Memory B cell (primary cell): ENCODE results near the gene CHRND.

Source experiments
- ATAC-seq: fragments of 150-1000 bp; cut with Tn5 transposase; 2 replicates; pipeline ENCODE4 v1.10.0; 2021; ENCODE audit warnings: low read depth, mild to moderate bottlenecking, moderate library complexity
- DNase-seq, 2 donors: peaks; one replicate each; pipeline ENCODE4 v3.0.0; 2022; ENCODE audit warnings: low spot score in 2 of 2
- H3K27ac Mint-ChIP-seq: one replicate; pipeline ENCODE4 v1.8.0; 2022; ENCODE audit warnings: mild to moderate bottlenecking, moderate library complexity, mixed read lengths
- H3K27me3 Mint-ChIP-seq: one replicate; pipeline ENCODE4 v1.8.0; 2022; ENCODE audit warnings: mixed read lengths
- H3K36me3 Mint-ChIP-seq: one replicate; pipeline ENCODE4 v1.8.0; 2022; ENCODE audit warnings: mild to moderate bottlenecking, mixed read lengths
- H3K4me1 Mint-ChIP-seq: one replicate; pipeline ENCODE4 v1.8.0; 2022; ENCODE audit warnings: mixed read lengths
- H3K4me3 Mint-ChIP-seq: one replicate; pipeline ENCODE4 v1.8.0; 2022; ENCODE audit warnings: mild to moderate bottlenecking, moderate library complexity, mixed read lengths
- H3K9me3 Mint-ChIP-seq: one replicate; pipeline ENCODE4 v1.8.0; 2022; ENCODE audit warnings: mixed read lengths

The CHRND gene

DNA sequence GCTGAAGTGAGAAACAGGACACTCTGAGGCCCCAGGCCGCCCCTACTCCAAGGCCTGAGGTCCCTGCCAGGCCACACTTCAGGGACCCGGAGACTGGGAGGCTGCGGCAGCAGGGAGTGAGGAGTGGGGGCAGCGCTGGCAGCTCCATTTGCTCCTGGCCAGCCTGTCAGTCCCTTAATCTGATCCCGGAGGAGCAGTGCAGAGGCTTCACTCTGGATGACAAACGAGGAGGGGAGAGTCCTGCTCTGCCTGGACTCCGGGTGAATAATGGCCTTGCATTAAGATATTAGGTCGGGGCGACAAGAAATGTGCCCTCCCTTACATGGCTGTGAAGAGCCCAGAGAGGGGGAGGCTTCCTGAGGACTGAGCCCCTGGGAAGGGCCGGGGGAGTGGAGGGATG lies 20.1 kb upstream of the CHRND start:
- Mint-ChIP-seq H3K27ac (no peak overlapping the region), H3K36me3 (no peaks in the 10 kb centered on the region), H3K4me3 (no peak overlapping the region), H3K4me1 (peaks cover 7% of the 10 kb centered on the region), H3K9me3 (no peaks in the 10 kb centered on the region), H3K27me3 (peaks cover 16% of the 10 kb centered on the region)
- DNase-seq (no peak), ATAC-seq (no peak)

DNA sequence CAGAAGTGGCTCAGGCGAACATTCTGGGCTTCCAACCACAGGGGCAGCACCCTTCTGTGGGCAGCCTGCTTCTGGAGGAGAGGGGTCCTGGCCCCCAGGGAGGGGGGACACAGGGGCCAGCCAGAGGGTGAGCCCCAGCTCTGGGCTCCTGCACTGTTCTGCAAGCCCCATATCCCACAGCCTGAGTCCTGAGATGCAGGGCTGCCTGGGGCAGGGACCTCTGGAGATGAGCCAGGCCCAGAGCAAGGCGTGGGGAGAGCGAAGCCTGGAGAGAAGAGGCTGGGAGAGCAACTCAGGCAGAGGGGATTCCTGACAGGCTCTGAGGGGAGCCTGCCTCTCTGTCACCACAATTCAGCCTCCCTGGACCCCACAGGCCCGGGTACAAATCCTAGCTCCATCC lies 19.3 kb upstream of the CHRND start:
- Mint-ChIP-seq H3K27me3 (peaks cover 16% of the 10 kb centered on the region), H3K4me1 (peaks cover 7% of the 10 kb centered on the region), H3K27ac (no peak overlapping the region), H3K36me3 (no peaks in the 10 kb centered on the region), H3K9me3 (no peaks in the 10 kb centered on the region), H3K4me3 (no peak overlapping the region)
- no peak for ATAC-seq
- DNase-seq = no peak

GRCh38 chr2:232508251-232508650 lies 17.7 kb upstream of the CHRND start:
- H3K36me3 Mint-ChIP-seq = no peaks in the 10 kb centered on the region
- H3K4me1 Mint-ChIP-seq = peaks cover 3% of the 10 kb centered on the region
- H3K4me3 Mint-ChIP-seq = no peak overlapping the region
- no peaks in the 10 kb centered on the region for H3K9me3 Mint-ChIP-seq
- DNase-seq (no peak), ATAC-seq (no peak)
- H3K27ac Mint-ChIP-seq = no peak overlapping the region
- H3K27me3 Mint-ChIP-seq = peaks cover 13% of the 10 kb centered on the region

DNA sequence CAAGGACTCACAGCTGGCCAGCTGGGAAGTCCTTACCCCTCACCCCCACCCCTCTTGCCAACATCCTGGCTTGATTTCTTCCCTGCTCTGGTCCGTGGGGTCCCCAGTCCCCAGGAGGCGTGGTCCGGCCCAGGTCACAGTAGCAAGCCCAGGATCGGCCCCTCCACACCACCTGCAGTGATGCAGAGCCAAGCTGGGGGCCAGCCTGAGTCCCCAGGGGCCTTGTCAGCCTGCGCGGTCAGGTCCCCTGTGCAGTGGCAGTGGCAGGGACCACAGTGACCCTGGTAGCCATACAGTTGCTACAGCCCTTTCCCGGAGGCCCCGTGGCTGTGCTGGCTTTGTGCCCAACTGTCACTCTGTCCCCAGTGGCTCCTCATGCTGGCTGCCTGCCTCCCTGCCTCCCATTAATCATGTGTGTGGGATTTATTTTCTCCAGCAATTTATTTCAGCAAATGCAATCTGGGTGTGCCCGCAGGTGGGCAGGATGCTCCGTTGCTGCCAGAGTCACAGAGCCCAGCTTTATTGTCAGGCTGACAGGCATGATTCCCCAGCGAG lies 14.5 kb upstream of the CHRND start:
- H3K9me3 Mint-ChIP-seq = no peaks in the 10 kb centered on the region
- no peak overlapping the region for H3K4me3 Mint-ChIP-seq
- ATAC-seq (no peak), DNase-seq (no peak)
- peaks cover 6% of the 10 kb centered on the region for H3K27me3 Mint-ChIP-seq
- no peaks in the 10 kb centered on the region for H3K36me3 Mint-ChIP-seq
- H3K4me1 Mint-ChIP-seq = no peaks in the 10 kb centered on the region
- no peak overlapping the region for H3K27ac Mint-ChIP-seq

DNA sequence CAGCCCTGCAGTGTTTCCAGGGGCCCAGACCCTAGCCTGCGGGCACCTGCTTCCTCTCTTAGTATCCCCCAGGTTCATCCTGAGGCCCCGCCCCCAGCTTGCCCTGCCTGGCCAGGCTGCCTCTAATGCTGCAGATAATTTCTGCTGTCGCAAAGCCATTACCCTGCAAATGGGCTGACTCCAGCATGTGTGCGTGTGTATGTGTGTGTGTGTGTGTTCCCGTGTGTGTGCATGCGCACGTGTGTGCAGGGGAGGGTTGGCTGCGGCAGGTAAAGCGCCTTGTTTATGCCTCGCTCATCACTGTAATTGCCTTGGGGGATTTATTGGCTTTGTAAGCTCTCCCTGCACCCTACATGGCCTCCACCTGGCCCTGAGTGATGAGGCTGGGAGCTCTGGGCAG lies 13.4 kb upstream of the CHRND start:
- DNase-seq (no peak), ATAC-seq (no peak)
- Mint-ChIP-seq H3K4me1 (no peaks in the 10 kb centered on the region), H3K4me3 (no peak overlapping the region), H3K27ac (no peak overlapping the region), H3K9me3 (no peaks in the 10 kb centered on the region), H3K36me3 (no peaks in the 10 kb centered on the region), H3K27me3 (peaks cover 8% of the 10 kb centered on the region)

DNA sequence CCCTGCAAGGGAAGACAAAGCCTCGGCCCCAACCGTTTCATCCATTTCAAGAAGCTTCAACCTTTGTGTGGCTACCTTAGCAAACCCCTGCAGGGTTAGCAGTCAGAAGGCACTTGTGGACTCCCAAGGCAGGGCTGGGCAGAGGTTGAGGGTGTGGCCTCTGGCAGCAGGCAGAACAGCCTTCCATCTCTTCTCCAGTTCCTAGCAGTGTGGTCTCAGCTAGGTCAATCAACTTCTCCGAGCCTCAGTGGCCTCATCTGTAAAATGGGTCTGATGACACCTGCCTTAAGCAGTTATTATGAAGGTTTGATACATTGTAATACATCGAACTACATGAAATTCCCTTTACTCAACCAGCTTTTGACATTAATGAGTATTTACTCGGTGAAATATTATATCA lies 12.6 kb upstream of the CHRND start:
- Mint-ChIP-seq H3K4me1 (no peaks in the 10 kb centered on the region), H3K9me3 (no peaks in the 10 kb centered on the region), H3K36me3 (no peaks in the 10 kb centered on the region), H3K27me3 (peaks cover 8% of the 10 kb centered on the region), H3K4me3 (no peak overlapping the region), H3K27ac (no peak overlapping the region)
- no peak for ATAC-seq
- DNase-seq = no peak

GRCh38 chr2:232515639-232516038 lies 10.3 kb upstream of the CHRND start:
- no peak for ATAC-seq
- Mint-ChIP-seq H3K36me3 (no peaks in the 10 kb centered on the region), H3K27ac (no peak overlapping the region), H3K9me3 (no peaks in the 10 kb centered on the region), H3K4me3 (no peak overlapping the region), H3K4me1 (no peaks in the 10 kb centered on the region), H3K27me3 (peaks cover 19% of the 10 kb centered on the region)
- no peak for DNase-seq

DNA sequence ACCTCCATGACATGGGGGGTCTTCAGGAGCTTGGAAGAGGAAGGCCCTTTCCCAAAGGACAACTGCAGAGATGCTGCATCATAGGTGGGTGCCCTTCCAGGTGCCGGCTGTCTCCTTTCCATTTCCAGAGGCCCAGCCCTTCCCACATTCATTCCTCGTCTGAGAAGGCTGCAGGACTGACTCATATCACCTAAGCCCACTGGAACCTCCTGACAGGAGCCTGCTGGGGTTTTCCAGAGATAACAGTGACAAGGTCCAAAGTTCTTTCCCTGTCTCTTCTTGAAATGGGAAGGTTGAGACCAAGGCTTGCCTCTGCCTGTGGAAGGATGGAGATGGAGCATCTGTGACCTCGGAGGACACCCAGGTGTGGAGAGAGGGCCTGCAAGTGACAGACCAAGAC lies 9.4 kb upstream of the CHRND start:
- no peaks in the 10 kb centered on the region for H3K36me3 Mint-ChIP-seq
- H3K27ac Mint-ChIP-seq = no peak overlapping the region
- peaks cover 2% of the 10 kb centered on the region for H3K4me1 Mint-ChIP-seq
- no peak for DNase-seq
- no peaks in the 10 kb centered on the region for H3K9me3 Mint-ChIP-seq
- no peak for ATAC-seq
- H3K27me3 Mint-ChIP-seq = peaks cover 23% of the 10 kb centered on the region
- H3K4me3 Mint-ChIP-seq = no peak overlapping the region

GRCh38 chr2:232518844-232519243 lies 7.1 kb upstream of the CHRND start:
- no peaks in the 10 kb centered on the region for H3K9me3 Mint-ChIP-seq
- peaks cover 3% of the 10 kb centered on the region for H3K4me1 Mint-ChIP-seq
- no peak overlapping the region for H3K27ac Mint-ChIP-seq
- DNase-seq (no peak), ATAC-seq (no peak)
- no peaks in the 10 kb centered on the region for H3K36me3 Mint-ChIP-seq
- no peak overlapping the region for H3K4me3 Mint-ChIP-seq
- peaks cover 21% of the 10 kb centered on the region for H3K27me3 Mint-ChIP-seq

DNA sequence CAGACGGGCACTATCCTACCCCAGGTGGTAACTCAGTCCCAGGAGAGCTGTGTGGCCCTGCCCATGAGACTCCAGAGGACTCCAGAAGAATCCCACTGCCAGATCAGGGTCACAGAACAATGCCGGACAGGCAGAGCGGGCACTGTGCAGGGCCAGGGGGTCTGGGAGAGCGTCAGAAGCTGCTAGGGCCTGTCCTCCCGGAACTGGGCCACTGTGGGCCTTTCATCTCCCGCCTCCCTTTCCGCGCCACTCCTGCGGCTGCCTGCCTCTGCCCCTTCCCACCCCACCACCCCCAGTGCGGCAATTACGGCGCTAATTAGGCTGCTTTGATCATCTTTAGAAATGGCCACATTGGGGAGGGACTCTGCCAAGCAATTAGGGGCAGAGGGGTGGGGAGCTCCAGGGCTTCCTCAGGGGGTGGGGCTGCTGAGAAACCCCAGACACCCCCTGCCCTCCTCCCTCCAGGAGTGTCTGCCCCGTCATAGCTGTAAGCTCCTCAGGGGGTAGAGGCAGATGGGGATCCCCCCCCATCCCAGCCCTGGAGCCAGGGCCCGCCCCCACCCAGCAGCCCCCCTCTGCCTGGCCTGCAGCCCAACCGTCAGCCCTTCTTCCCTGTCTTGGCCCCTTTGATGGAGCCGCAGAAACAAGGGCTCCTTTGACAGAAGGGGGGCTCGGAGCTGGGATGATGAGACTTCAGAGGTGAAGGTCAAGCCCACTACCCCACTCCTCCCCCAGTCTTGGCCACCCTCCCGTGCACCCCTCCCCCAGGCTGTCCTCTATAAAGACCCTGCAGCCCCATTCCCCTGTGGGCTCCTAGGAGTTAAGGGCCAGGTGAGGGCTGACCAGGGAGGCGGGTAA lies 6.2 kb upstream of the CHRND start, which contains the start of gene PRSS56:
Gene PRSS56 (plus strand): TSS at position 808 of the 858 bp plus-strand sequence. CDS start 211 bp downstream, outside the sequence.
- DNase-seq = no peak
- peaks cover 28% of the 10 kb centered on the region for H3K27me3 Mint-ChIP-seq
- no peaks in the 10 kb centered on the region for H3K36me3 Mint-ChIP-seq
- no peak within 1 kb of the TSS for H3K4me3 Mint-ChIP-seq
- no peaks in the 10 kb centered on the region for H3K9me3 Mint-ChIP-seq
- ATAC-seq = no peak
- peaks cover 8% of the 10 kb centered on the region for H3K4me1 Mint-ChIP-seq
- H3K27ac Mint-ChIP-seq = no peak within 1 kb of the TSS

GRCh38 chr2:232520489-232520888 lies 5.5 kb upstream of the CHRND start:
- Mint-ChIP-seq H3K36me3 (no peaks in the 10 kb centered on the region), H3K27ac (no peak overlapping the region), H3K4me3 (no peak overlapping the region), H3K9me3 (no peaks in the 10 kb centered on the region), H3K4me1 (peaks cover 8% of the 10 kb centered on the region), H3K27me3 (peaks cover 28% of the 10 kb centered on the region)
- DNase-seq = no peak
- no peak for ATAC-seq

DNA sequence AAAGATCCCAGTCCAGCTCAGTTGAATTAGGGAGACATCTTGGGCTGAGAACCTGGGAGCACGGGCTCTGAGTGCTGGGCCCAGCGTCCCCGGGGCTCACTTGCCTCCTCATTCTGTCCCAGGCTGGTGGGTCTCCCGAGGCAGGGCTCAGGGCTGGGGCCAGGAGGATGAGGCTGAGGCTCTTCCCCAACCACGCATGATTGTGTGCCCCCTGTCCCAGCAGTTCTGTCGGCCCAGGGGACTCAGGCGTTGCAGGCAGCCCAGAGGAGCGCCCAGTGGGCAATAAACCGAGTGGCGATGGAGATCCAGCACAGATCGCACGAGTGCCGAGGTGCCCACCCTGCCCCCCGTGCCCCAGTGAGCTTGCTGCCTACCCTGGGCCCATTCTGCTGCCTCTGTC lies 4.9 kb upstream of the CHRND start:
- H3K27ac Mint-ChIP-seq = no peak overlapping the region
- H3K36me3 Mint-ChIP-seq = no peaks in the 10 kb centered on the region
- no peak for DNase-seq
- ATAC-seq = no peak
- no peak overlapping the region for H3K4me3 Mint-ChIP-seq
- H3K9me3 Mint-ChIP-seq = no peaks in the 10 kb centered on the region
- H3K4me1 Mint-ChIP-seq = peaks cover 8% of the 10 kb centered on the region
- H3K27me3 Mint-ChIP-seq = peaks cover 28% of the 10 kb centered on the region

GRCh38 chr2:232521959-232522622 lies 3.9 kb upstream of the CHRND start:
- peaks cover 32% of the 10 kb centered on the region for H3K27me3 Mint-ChIP-seq
- peaks cover 8% of the 10 kb centered on the region for H3K4me1 Mint-ChIP-seq
- H3K9me3 Mint-ChIP-seq = no peaks in the 10 kb centered on the region
- DNase-seq (peak; percentile 74 to 88), ATAC-seq (peak; percentile 79)
- no peak overlapping the region for H3K27ac Mint-ChIP-seq
- peak overlapping the region; percentile 43 for H3K4me3 Mint-ChIP-seq
- H3K36me3 Mint-ChIP-seq = no peaks in the 10 kb centered on the region

GRCh38 chr2:232522623-232523401 lies 3.1 kb upstream of the CHRND start:
- DNase-seq = peak in 1 of 2 donors; percentile 27
- no peaks in the 10 kb centered on the region for H3K9me3 Mint-ChIP-seq
- H3K4me3 Mint-ChIP-seq = peak overlapping the region; percentile 50
- H3K27ac Mint-ChIP-seq = no peak overlapping the region
- ATAC-seq = peak; percentile 22
- peaks cover 8% of the 10 kb centered on the region for H3K4me1 Mint-ChIP-seq
- no peaks in the 10 kb centered on the region for H3K36me3 Mint-ChIP-seq
- H3K27me3 Mint-ChIP-seq = peaks cover 35% of the 10 kb centered on the region
